H1 (cell line): ENCODE data around the gene HS6ST2. TPM values are rescaled to one million over a fixed set of nuclear protein-coding genes. Genes with fewer than 3 reads are reported as not detected.

ENCODE experiments used
- BACH1 ChIP-seq: IDR thresholded peaks from 2 replicates; pipeline ENCODE4 v1.6.1; 2012; ENCODE audit warnings: low read length, improper control_type of control experiment
- CHD7 ChIP-seq: fragments of 300-600 bp; sonication (generic); IDR thresholded peaks from 2 replicates; pipeline ENCODE4 v1.7.1; 2012; ENCODE audit warnings: low read length, moderate library complexity, mild to moderate bottlenecking, inconsistent platforms; ENCODE audit not compliant: insufficient replicate concordance
- FOSL1 ChIP-seq: IDR thresholded peaks from 2 replicates; pipeline ENCODE4 v1.6.1; 2011; ENCODE audit warnings: mild to moderate bottlenecking, low read depth, low read length, moderate library complexity; ENCODE audit not compliant: insufficient read depth
- RAD21 ChIP-seq, 2 experiments: IDR thresholded peaks in 1 of 2; conservative IDR thresholded peaks in 1 of 2; 2 replicates each; pipeline ENCODE4 v1.6.1; 2011; ENCODE audit warnings: low read depth in 2 of 2, low read length in 2 of 2, improper control_type of control experiment in 1 of 2, inconsistent platforms in 1 of 2, mild to moderate bottlenecking in 1 of 2, moderate library complexity in 1 of 2
- TAF7 ChIP-seq: optimal IDR thresholded peaks from 2 replicates; pipeline ENCODE3; 2011; ENCODE audit warnings: low read depth, mild to moderate bottlenecking, inconsistent platforms, low read length, moderate library complexity, borderline replicate concordance
- polyA plus RNA-seq, 7 experiments: library from polyadenylated mRNA; depleted of rRNA in 3 of 7; stranded (reverse) in 5 of 7; unstranded in 2 of 7; fragments of >200 nt in 5 of 7; fragments of 200-250 nt in 2 of 7; gene quantifications; 1 replicate in 5 of 7; 2 replicates in 1 of 7; 4 replicates in 1 of 7; pipeline versions ENCODE4 v1.2.1 to v1.2.3, GENCODE V29; 2011 to 2013; ENCODE audit warnings: missing spikeins in 2 of 7, mixed read lengths in 2 of 7
- total RNA-seq: library from RNA; stranded (reverse); fragmentation: NEBNext Ultra II Directional; extraction: Animal tissue kit (Norgen Biotek cat#: 25700); gene quantifications from 2 replicates; pipeline ENCODE4 v1.2.1, GENCODE V29; 2021

The HS6ST2 gene
- total and polyA plus RNA-seq, 2 of the 8 experiments (the other 6 are each of a cell fraction or from before 2014, with no cell fraction given): 3.9 TPM

- no peak for TF ChIP-seq RAD21 (IDR thresholded peaks at IDR 0.05 in 1 of 2, conservative IDR thresholded peaks at IDR 0.05 in 1 of 2; ENCODE audit: low read depth in 2 of 2, low read length in 2 of 2)
- TF ChIP-seq TAF7: no peak
- no peak for TF ChIP-seq FOSL1
- TF ChIP-seq BACH1: no peak
- no peak for TF ChIP-seq CHD7
Measured at GRCh38 chrX:132786217-132786616, 172.2 kb downstream of the HS6ST2 start (continued).
